HepG2 (cell line): ENCODE measurements around the gene TMX2. TPM values are rescaled to one million over a fixed set of nuclear protein-coding genes. Genes with fewer than 3 reads are reported as not detected.

Experiments used
- ATAC-seq: fragments of 200-7000 bp; cut with Tn5 transposase; 3 replicates; pipeline ENCODE4 v1.9.1; 2020; ENCODE audit warnings: mild to moderate bottlenecking, moderate library complexity
- BruUV-seq: library from RNA; stranded (reverse); fragments of 400-500 nt; replicated peaks from 2 replicates; lab custom pipeline; 2021; lab: Mats Ljungman, UMichigan
- CTCF ChIA-PET: fragments of 300-600 bp; formaldehyde crosslinking; extraction: SDS; loops from one replicate; lab custom pipeline; 2021; ENCODE audit warnings: low total read pairs, inconsistent platforms, low intra/inter-chr PET ratio; lab: Yijun Ruan, JAX
- POLR2A ChIA-PET: fragments of 350-600 bp; sonication (Branson Sonifier 250); formaldehyde crosslinking; loops from one replicate; lab custom pipeline; 2020; ENCODE audit warnings: antibody characterized with exemption, inconsistent platforms; lab: Yijun Ruan, JAX
- DNase-seq: peaks from one replicate; pipeline ENCODE4 v3.0.0-alpha.2; 2015; ENCODE audit warnings: low spot score
- FAIRE-seq: peaks from 3 replicates; lab custom pipeline; 2011; peaks lifted over from hg19 to GRCh38; lab: Jason Lieb, UNC
- H2AFZ ChIP-seq: one replicate; pipeline ENCODE4 v1.6.1; 2011; ENCODE audit warnings: low read length, inconsistent platforms
- H3K27ac ChIP-seq: fragments of 300-600 bp; 3 replicates; pipeline ENCODE4 v1.8.0; 2011; ENCODE audit warnings: mixed run types, mild to moderate bottlenecking, mixed read lengths, low read length, inconsistent platforms; ENCODE audit not compliant: insufficient read depth; ENCODE audit errors: extremely low read length
- H3K27me3 ChIP-seq, 2 experiments: fragments of 200-600 bp in 1 of 2; 2 replicates in 1 of 2; 3 replicates in 1 of 2; pipeline versions ENCODE4 v1.6.0 to v1.8.0; 2011; ENCODE audit warnings: low read length in 2 of 2, mild to moderate bottlenecking in 2 of 2, moderate library complexity in 2 of 2, inconsistent platforms in 1 of 2; ENCODE audit not compliant: insufficient read depth in 2 of 2, control insufficient read depth in 1 of 2
- H3K36me3 ChIP-seq, 2 experiments: fragments of 200-600 bp in 1 of 2; replicated peaks in 1 of 2; 2 replicates in 1 of 2; 3 replicates in 1 of 2; pipeline versions ENCODE4 v1.5.1 to v1.8.0; 2011; ENCODE audit warnings: low read length in 2 of 2, inconsistent platforms in 1 of 2; ENCODE audit not compliant: insufficient read depth in 2 of 2, control insufficient read depth in 1 of 2
- H3K4me1 ChIP-seq: 2 replicates; pipeline ENCODE4 v1.5.1; 2012; ENCODE audit warnings: low read length, inconsistent platforms; ENCODE audit not compliant: insufficient read depth
- H3K4me2 ChIP-seq: 2 replicates; pipeline ENCODE4 v1.6.0; 2011; ENCODE audit warnings: low read depth, low read length, inconsistent platforms
- H3K4me3 ChIP-seq, 3 experiments: fragments of 200-600 bp in 1 of 3; sonication (generic), shearing (Covaris generic) in 1 of 3; replicated peaks in 1 of 3; 2 replicates each; pipeline ENCODE4 v1.5.1; 2011 to 2016; ENCODE audit warnings: low read length in 3 of 3, inconsistent platforms in 2 of 3, low read depth in 2 of 3, mild to moderate bottlenecking in 2 of 3, control low read depth in 1 of 3, mixed read lengths in 1 of 3; ENCODE audit not compliant: insufficient read depth in 1 of 3
- H3K79me2 ChIP-seq: one replicate; pipeline ENCODE4 v1.6.1; 2011; ENCODE audit warnings: low read length, inconsistent platforms; ENCODE audit not compliant: insufficient read depth
- H3K9ac ChIP-seq: 2 replicates; pipeline ENCODE4 v1.6.0; 2011; ENCODE audit warnings: mild to moderate bottlenecking, low read depth, low read length, inconsistent platforms; ENCODE audit not compliant: insufficient read depth
- H3K9me3 ChIP-seq: 2 replicates; pipeline ENCODE4 v1.5.1; 2012; ENCODE audit warnings: mild to moderate bottlenecking, low read length
- H4K20me1 ChIP-seq: 2 replicates; pipeline ENCODE4 v1.6.0; 2011; ENCODE audit warnings: inconsistent platforms, mild to moderate bottlenecking, low read length, moderate library complexity; ENCODE audit not compliant: insufficient read depth
- AGO2 ChIP-seq: fragments of 200-400 bp; formaldehyde crosslinking; optimal IDR thresholded peaks from 2 replicates; pipeline ENCODE3; 2017; ENCODE audit warnings: mild to moderate bottlenecking, low read depth, low read length, moderate library complexity
- CBX2 ChIP-seq, 2 experiments: fragments of 200-600 bp in 1 of 2; sonication (generic); formaldehyde crosslinking in 1 of 2; IDR thresholded peaks; 2 replicates each; pipeline versions ENCODE4 v1.7.0 to v1.8.1; 2018 to 2022; ENCODE audit warnings: low read depth in 2 of 2, low read length in 1 of 2, mild to moderate bottlenecking in 1 of 2, missing genetic modification reagents in 1 of 2
- FOXK2 ChIP-seq: fragments of 450-650 bp; IDR thresholded peaks from 2 replicates; pipeline ENCODE4 v1.6.1; 2016
- HMGA1 ChIP-seq: sonication (generic); formaldehyde crosslinking; conservative IDR thresholded peaks from 2 replicates; pipeline ENCODE4 v1.4.0; 2020; ENCODE audit warnings: missing genetic modification reagents
- KAT7 ChIP-seq: IDR thresholded peaks from 2 replicates; pipeline ENCODE4 v1.6.1; 2018; ENCODE audit warnings: borderline replicate concordance, missing compliant biosample characterization
- MIER3 ChIP-seq: IDR thresholded peaks from 2 replicates; pipeline ENCODE4 v1.6.1; 2016; ENCODE audit warnings: missing compliant biosample characterization, borderline replicate concordance
- POLR2G ChIP-seq: fragments of 200-400 bp; formaldehyde crosslinking; IDR thresholded peaks from 2 replicates; pipeline ENCODE4 v1.6.1; 2018; ENCODE audit warnings: mild to moderate bottlenecking, low read depth, low read length, moderate library complexity
- RAD51 ChIP-seq: fragments of 450-650 bp; IDR thresholded peaks from 2 replicates; pipeline ENCODE4 v1.6.1; 2016; ENCODE audit warnings: borderline replicate concordance
- SAFB2 ChIP-seq: sonication (generic); formaldehyde crosslinking; IDR thresholded peaks from 2 replicates; pipeline ENCODE4 v1.5.1; 2020; ENCODE audit warnings: missing genetic modification reagents, low read depth, mild to moderate bottlenecking, borderline replicate concordance
- SIX1 ChIP-seq: sonication (generic); formaldehyde crosslinking; IDR thresholded peaks from 2 replicates; pipeline ENCODE4 v1.4.0; 2020; ENCODE audit warnings: missing genetic modification reagents, borderline replicate concordance
- SNAPC2 ChIP-seq: sonication (generic); formaldehyde crosslinking; IDR thresholded peaks from 2 replicates; pipeline ENCODE4 v1.8.1; 2022; ENCODE audit warnings: mild to moderate bottlenecking, missing genetic modification reagents
- SP5 ChIP-seq: IDR thresholded peaks from 2 replicates; pipeline ENCODE4 v1.6.1; 2016; ENCODE audit warnings: low read depth, borderline replicate concordance
- ZNF326 ChIP-seq: sonication (generic); formaldehyde crosslinking; IDR thresholded peaks from 2 replicates; pipeline ENCODE4 v1.4.0; 2020; ENCODE audit warnings: missing genetic modification reagents, borderline replicate concordance
- ZNF33B ChIP-seq: sonication (generic); formaldehyde crosslinking; IDR thresholded peaks from 2 replicates; pipeline ENCODE4 v1.5.1; 2020; ENCODE audit warnings: mild to moderate bottlenecking, missing genetic modification reagents
- ZNF496 ChIP-seq: sonication (generic); formaldehyde crosslinking; IDR thresholded peaks from 2 replicates; pipeline ENCODE4 v1.8.1; 2023; ENCODE audit warnings: mild to moderate bottlenecking, moderate library complexity, missing genetic modification reagents; ENCODE audit not compliant: insufficient replicate concordance
- ZNF709 ChIP-seq: sonication (generic); formaldehyde crosslinking; IDR thresholded peaks from 2 replicates; pipeline ENCODE4 v1.5.0; 2020; ENCODE audit warnings: mild to moderate bottlenecking, missing genetic modification reagents
- WGBS: methylation state at CpG from one replicate; pipeline ENCODE4 v1.1.6; 2017; ENCODE audit warnings: low lambda C conversion rate; 5-methylcytosine and 5-hydroxymethylcytosine counted together
- in situ Hi-C: cut with HindIII; loops from 2 replicates; pipeline ENCODE4 v1.10.0; 2017; ENCODE audit warnings: low pct_unique_long_range_greater_than_20kb; ENCODE audit not compliant: extremely low pct_ligation_motif_present
- intact Hi-C: fragments of 100-400 bp; cut with micrococcal nuclease; formaldehyde crosslinking; loops from one replicate; pipeline ENCODE4 v1.10.0; 2022; ENCODE audit not compliant: unreplicated experiment
- polyA plus RNA-seq, 8 experiments: library from polyadenylated mRNA; depleted of rRNA in 3 of 8; stranded (reverse) in 7 of 8; unstranded in 1 of 8; fragments of >200 nt; fragmentation: Illumina TruSeq in 4 of 8; extraction: Trizol in 4 of 8; gene quantifications; 2 replicates each; pipeline versions ENCODE4 v1.2.1 to v1.2.3, GENCODE V29; 2011 to 2016; ENCODE audit warnings: low read depth in 4 of 8, missing spikeins in 1 of 8, mixed read lengths in 1 of 8; ENCODE audit not compliant: insufficient read depth in 1 of 8
- total RNA-seq, 5 experiments: library from RNA; depleted of rRNA; stranded (reverse); fragments of >200 nt; fragmentation: Illumina TruSeq; extraction: Trizol; gene quantifications; 2 replicates each; pipeline ENCODE4 v1.2.3, GENCODE V29; 2016; ENCODE audit warnings: low read depth in 1 of 5
- TF ChIP-seq, protein P1 (sequence below): sonication (generic); formaldehyde crosslinking; IDR thresholded peaks from 2 replicates; pipeline ENCODE4 v1.4.0; 2020; ENCODE audit warnings: mild to moderate bottlenecking, low read depth, missing genetic modification reagents
- TF ChIP-seq, protein P2 (sequence below): sonication (generic); formaldehyde crosslinking; IDR thresholded peaks from 2 replicates; pipeline ENCODE4 v1.5.0; 2020; ENCODE audit warnings: missing genetic modification reagents, mild to moderate bottlenecking, borderline replicate concordance

TMX2 gene
- total and polyA plus RNA-seq, 2 of the 13 experiments (the other 11 are each of a cell fraction or from before 2014, with no cell fraction given), result 84.5 to 129 TPM

DNA sequence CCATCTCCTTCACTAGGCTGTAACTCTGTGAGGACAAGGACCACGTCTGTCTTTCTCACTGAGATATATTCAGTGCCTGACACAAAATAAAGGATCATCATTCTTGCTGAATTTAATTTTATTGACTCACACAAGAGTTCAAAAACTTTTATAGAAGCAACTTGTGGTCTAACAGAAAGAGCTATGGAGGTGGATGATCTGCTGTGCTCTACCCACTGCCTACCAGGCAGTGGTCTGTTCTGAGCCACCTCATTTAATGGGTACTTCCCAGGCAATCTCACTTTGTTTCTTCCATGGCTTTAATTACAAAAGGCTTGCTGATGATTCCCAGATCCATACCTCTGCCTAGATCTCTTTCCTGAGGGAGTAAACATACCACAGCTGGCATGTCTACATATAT, 34.5 kb downstream of the TMX2 start:
- Histone ChIP-seq H3K4me3 (no peak overlapping the region), H3K9ac (no peak overlapping the region), H3K27me3 (no peaks in the 10 kb centered on the region), H3K79me2 (peaks cover 10% of the 10 kb centered on the region), H3K9me3 (no peaks in the 10 kb centered on the region), H3K36me3 (peaks cover 4 to 32% of the 10 kb centered on the region in 2 experiments), H2AFZ (no peak overlapping the region), H3K4me2 (no peak overlapping the region), H4K20me1 (no peaks in the 10 kb centered on the region), H3K4me1 (peaks cover 13% of the 10 kb centered on the region), H3K27ac (no peak overlapping the region)
- TF ChIP-seq MIER3 (no peak), HMGA1 (no peak), AGO2 (no peak), ZNF709 (CRISPR knock-in tag) (no peak), SNAPC2 (CRISPR knock-in tag) (no peak), FOXK2 (no peak)
- TF ChIP-seq, protein P1, sequence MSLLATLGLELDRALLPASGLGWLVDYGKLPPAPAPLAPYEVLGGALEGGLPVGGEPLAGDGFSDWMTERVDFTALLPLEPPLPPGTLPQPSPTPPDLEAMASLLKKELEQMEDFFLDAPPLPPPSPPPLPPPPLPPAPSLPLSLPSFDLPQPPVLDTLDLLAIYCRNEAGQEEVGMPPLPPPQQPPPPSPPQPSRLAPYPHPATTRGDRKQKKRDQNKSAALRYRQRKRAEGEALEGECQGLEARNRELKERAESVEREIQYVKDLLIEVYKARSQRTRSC (CRISPR knock-in tag), result no peak
- TF ChIP-seq, protein P2, sequence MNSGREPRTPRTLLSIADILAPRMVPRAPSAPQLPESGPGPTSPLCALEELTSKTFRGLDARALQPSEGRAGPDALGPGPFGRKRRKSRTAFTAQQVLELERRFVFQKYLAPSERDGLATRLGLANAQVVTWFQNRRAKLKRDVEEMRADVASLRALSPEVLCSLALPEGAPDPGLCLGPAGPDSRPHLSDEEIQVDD (CRISPR knock-in tag), result no peak
- 100% methylated on average over 1 of the region's 1 CpG for WGBS
- POLR2A ChIA-PET, result interaction anchor here (1.0 kb wide), 1 partner anchor 35 kb away, joined by 3 read pairs; the partner anchor contains the start of gene MED19
- FAIRE-seq (no peak), ATAC-seq (no peak), DNase-seq (no peak)
- CTCF ChIA-PET, result no interaction called here
- no TSS peak for BruUV-seq
- intact Hi-C loops, result no loop called here
- in situ Hi-C loops, result loop anchor here (10.0 kb wide), 1 partner anchor 768 kb away; no protein-coding TSS in a partner anchor

DNA sequence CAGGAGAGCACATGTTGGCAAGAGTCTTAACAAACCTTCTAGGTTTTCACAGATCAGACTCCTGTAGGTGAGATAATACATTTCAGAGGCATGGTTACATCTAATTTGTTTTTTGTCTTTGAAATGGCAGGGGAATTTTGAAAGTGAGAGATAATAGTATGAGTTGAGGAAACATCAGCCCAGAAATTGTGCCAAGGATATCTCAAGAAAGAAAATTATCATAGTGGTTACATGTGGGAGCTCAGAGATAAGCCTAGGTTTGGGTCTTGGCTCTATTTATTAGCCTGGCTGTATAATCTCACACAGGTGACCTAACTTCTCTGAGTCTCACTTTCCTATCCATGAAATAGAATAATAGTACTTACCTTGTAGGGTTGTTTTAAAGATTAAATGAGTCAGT, 38.8 kb downstream of the TMX2 start:
- H3K36me3 ChIP-seq, result no peaks in the 10 kb centered on the region
- H3K9ac ChIP-seq, result no peak overlapping the region
- no peaks in the 10 kb centered on the region for H3K27me3 ChIP-seq
- H3K79me2 ChIP-seq, result no peaks in the 10 kb centered on the region
- CTCF ChIA-PET, result interaction anchor here (1.5 to 3.1 kb wide), 2 partner anchors 50 to 762 kb away, joined by 5 to 47 read pairs; no protein-coding TSS in a partner anchor
- H3K4me2 ChIP-seq, result no peak overlapping the region
- no peak for DNase-seq
- POLR2A ChIA-PET, result interaction anchor here (1.4 to 2.9 kb wide), 4 partner anchors 9 to 49 kb away, joined by 9 to 19 read pairs (median 12); partner anchors contain the start of genes CTNND1 and SELENOH
- H3K4me3 ChIP-seq, result no peak overlapping the region
- no peak for ATAC-seq
- H3K4me1 ChIP-seq, result peaks cover 21% of the 10 kb centered on the region
- TF ChIP-seq SAFB2 (CRISPR knock-in tag), result no peak
- no peak for TF ChIP-seq SP5
- TF ChIP-seq ZNF33B (CRISPR knock-in tag), result no peak
- no peak for TF ChIP-seq ZNF326 (CRISPR knock-in tag)
- no peak for TF ChIP-seq KAT7
- TF ChIP-seq POLR2G, result no peak
- TF ChIP-seq SIX1 (CRISPR knock-in tag), result no peak
- no peak for TF ChIP-seq ZNF496 (CRISPR knock-in tag)
- no peak for TF ChIP-seq CBX2 (IDR thresholded peaks at IDR 0.05; ENCODE audit: low read depth, low read length)
- TF ChIP-seq CBX2 (CRISPR knock-in tag; IDR thresholded peaks at IDR 0.05; ENCODE audit: low read depth), result no peak
- no peak for TF ChIP-seq RAD51
- TF ChIP-seq, all 625 proteins: peak for 0
- FAIRE-seq, result no peak
- Histone ChIP-seq H3K27ac (no peak overlapping the region), H2AFZ (no peak overlapping the region), H4K20me1 (no peaks in the 10 kb centered on the region), H3K9me3 (no peaks in the 10 kb centered on the region)
- in situ Hi-C loops (no loop called here), intact Hi-C loops (loop anchor here (1.0 kb wide), 1 partner anchor 49 kb away; no protein-coding TSS in a partner anchor)
- BruUV-seq, result no TSS peak
